NB4 (cell line): ENCODE measurements around the gene UTP14A.

Source experiments
- DNase-seq: peaks from one replicate; pipeline ENCODE4 v3.0.0; 2010; ENCODE audit warnings: low read depth
- H3K4me3 ChIP-seq: one replicate; pipeline ENCODE4 v1.5.1; 2011; ENCODE audit warnings: mild to moderate bottlenecking, low read depth, low read length, moderate library complexity
- MYC ChIP-seq: IDR thresholded peaks from 2 replicates; pipeline ENCODE4 v1.6.1; 2011; ENCODE audit warnings: low read depth, low read length
- POLR2A ChIP-seq: IDR thresholded peaks from 2 replicates; pipeline ENCODE4 v1.6.1; 2011; ENCODE audit warnings: mild to moderate bottlenecking; ENCODE audit not compliant: insufficient read length; ENCODE audit errors: extremely low read depth
- TF ChIP-seq, protein P1 (sequence below): IDR thresholded peaks from 2 replicates; pipeline ENCODE4 v1.6.1; 2011; ENCODE audit warnings: low read depth, low read length
- TF ChIP-seq, protein P2 (sequence below): IDR thresholded peaks from one replicate; pipeline ENCODE4 v1.5.1; 2012; ENCODE audit warnings: low read depth, low read length

Gene UTP14A

DNA sequence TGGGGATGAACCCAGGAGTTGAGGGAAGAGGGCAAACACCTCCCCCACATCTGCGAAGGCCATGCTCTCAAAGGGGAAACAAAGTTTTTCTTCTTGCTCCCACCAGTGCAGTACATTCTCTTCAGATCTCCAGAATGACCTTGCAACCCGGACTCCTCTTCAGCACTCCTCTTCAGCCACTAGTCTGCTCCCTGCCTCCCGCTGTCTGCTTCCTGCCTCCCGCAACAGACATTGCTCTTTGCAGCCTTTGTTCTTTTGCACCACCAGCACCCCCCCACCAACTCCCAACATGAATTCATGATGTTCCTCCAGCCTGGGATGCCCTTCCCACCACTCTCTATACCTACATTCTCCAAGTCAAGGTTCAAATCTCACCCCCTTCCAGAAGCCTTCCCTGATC is 32.1 kb downstream of the UTP14A start:
- TF ChIP-seq MYC (no peak), POLR2A (no peak)
- TF ChIP-seq, protein P1, sequence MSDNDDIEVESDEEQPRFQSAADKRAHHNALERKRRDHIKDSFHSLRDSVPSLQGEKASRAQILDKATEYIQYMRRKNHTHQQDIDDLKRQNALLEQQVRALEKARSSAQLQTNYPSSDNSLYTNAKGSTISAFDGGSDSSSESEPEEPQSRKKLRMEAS, result no peak
- TF ChIP-seq, protein P2, sequence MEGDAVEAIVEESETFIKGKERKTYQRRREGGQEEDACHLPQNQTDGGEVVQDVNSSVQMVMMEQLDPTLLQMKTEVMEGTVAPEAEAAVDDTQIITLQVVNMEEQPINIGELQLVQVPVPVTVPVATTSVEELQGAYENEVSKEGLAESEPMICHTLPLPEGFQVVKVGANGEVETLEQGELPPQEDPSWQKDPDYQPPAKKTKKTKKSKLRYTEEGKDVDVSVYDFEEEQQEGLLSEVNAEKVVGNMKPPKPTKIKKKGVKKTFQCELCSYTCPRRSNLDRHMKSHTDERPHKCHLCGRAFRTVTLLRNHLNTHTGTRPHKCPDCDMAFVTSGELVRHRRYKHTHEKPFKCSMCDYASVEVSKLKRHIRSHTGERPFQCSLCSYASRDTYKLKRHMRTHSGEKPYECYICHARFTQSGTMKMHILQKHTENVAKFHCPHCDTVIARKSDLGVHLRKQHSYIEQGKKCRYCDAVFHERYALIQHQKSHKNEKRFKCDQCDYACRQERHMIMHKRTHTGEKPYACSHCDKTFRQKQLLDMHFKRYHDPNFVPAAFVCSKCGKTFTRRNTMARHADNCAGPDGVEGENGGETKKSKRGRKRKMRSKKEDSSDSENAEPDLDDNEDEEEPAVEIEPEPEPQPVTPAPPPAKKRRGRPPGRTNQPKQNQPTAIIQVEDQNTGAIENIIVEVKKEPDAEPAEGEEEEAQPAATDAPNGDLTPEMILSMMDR, result no peak

DNA sequence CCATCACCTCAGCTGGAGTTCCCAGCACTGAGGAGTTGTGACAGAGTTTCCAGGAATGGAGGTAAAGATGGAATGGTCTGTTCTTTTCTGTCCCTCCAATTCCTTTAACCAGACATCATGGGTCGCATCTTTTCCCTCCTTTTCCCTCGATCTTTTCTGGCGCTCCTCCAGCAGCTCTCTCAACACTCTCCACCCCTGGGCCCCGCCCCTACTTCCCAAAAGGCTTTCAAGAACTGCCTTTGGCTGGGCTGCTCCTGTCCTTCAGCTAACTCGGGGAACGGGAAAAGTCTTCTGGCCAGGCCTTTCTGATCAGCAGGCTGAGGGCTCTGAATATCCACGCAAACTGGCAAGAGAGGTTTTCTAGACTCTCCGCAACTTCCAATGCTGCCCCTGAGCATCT is 34.0 kb downstream of the UTP14A start:
- no peak overlapping the region for H3K4me3 ChIP-seq
- TF ChIP-seq, protein P2, result no peak
- TF ChIP-seq POLR2A (no peak), MYC (no peak)
- TF ChIP-seq, protein P1, result no peak
- DNase-seq, result no peak

More for the DNA sequence above, 32.1 kb downstream of the UTP14A start:
- DNase-seq, result no peak
- H3K4me3 ChIP-seq, result no peak overlapping the region

DNA sequence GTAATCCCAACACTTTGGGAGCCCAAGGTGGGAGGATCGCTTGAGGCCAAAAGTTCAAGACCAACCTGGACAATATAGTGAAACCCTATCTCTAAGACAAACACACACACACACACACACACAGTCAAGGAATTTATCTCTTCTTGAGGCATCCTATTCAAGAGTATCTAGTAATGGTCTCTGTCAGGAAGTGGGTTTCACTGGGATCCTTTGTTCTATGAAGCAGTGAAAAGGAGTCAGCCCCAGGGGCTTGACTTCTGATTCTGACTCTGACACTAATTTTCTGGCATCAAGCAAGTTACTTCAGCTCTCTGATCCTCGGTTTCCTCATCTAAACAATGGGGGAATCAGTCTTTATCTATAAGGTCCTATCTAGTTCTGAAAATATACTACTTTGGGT is 34.8 kb downstream of the UTP14A start:
- TF ChIP-seq, protein P2, result no peak
- no peak for TF ChIP-seq MYC
- TF ChIP-seq POLR2A, result no peak
- TF ChIP-seq, protein P1, result no peak
- no peak overlapping the region for H3K4me3 ChIP-seq
- no peak for DNase-seq

DNA sequence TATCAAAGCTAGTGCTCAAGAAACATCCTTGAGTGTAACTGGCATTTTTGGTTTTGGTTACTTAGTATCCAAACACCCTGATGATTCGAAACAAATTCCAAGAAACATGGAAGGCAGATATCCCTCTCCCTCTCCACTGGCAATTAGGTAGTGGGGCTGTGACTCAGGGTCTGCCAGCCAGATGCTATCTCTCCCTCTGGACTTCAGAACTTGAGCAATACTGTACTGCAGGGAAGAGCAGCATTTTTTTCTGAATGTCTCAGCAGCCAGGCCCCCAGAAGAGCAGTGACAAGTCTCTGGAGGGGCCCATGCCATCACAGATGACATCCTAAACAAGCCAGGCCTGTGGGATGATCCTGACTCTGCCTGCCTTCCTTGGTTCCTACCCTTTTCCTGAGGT is 39.2 kb downstream of the UTP14A start:
- DNase-seq, result no peak
- H3K4me3 ChIP-seq, result no peak overlapping the region
- TF ChIP-seq, protein P2, result no peak
- TF ChIP-seq POLR2A, result no peak
- TF ChIP-seq, protein P1, result no peak

DNA sequence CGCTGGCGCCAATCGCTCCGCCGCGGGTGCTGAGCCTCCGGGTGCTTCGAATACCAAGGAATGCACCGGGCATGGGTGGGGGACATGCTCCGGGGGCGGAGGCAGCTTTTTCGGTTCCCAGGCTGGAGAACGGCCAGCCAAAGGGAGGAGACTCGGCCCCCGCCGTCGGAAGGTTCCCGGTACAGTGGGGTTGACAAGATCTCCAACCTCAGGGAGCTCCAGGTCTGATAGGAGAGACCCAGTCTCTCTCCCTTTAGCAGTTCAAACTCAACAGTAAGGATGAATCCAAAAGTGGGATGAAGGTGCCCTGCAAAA is 47.3 kb downstream of the UTP14A start:
- no peak overlapping the region for H3K4me3 ChIP-seq
- DNase-seq, result no peak
- no peak for TF ChIP-seq MYC
- TF ChIP-seq POLR2A, result no peak
- TF ChIP-seq, protein P1, result no peak
- TF ChIP-seq, protein P2, result no peak

GRCh38 chrX:129953881-129954280 is 47.9 kb downstream of the UTP14A start:
- no peak for DNase-seq
- TF ChIP-seq, protein P2, result no peak
- TF ChIP-seq MYC (no peak), POLR2A (no peak)
- TF ChIP-seq, protein P1, result no peak
- H3K4me3 ChIP-seq, result no peak overlapping the region
